H1 (cell line): Measurements from ENCODE around the gene STRN4. TPM values are rescaled to one million over a fixed set of nuclear protein-coding genes. Genes with fewer than 3 reads are reported as not detected.

Experiments
- BCL11A ChIP-seq, 2 experiments: IDR thresholded peaks; one replicate each; pipeline ENCODE4 v1.6.1; 2011; ENCODE audit warnings: low read depth in 2 of 2, low read length in 2 of 2, mild to moderate bottlenecking in 2 of 2
- CBX8 ChIP-seq: fragments of 300-800, 300-1000 bp; sonication (generic); IDR thresholded peaks from 2 replicates; pipeline ENCODE4 v1.7.1; 2016; ENCODE audit warnings: low read depth, low read length, borderline replicate concordance
- CHD2 ChIP-seq: IDR thresholded peaks from 2 replicates; pipeline ENCODE4 v1.6.1; 2012; ENCODE audit warnings: low read length, improper control_type of control experiment
- GTF2F1 ChIP-seq: IDR thresholded peaks from 2 replicates; pipeline ENCODE4 v1.6.1; 2012; ENCODE audit warnings: low read depth, low read length, improper control_type of control experiment, borderline replicate concordance
- JUND ChIP-seq: IDR thresholded peaks from 2 replicates; pipeline ENCODE4 v1.6.1; 2011; ENCODE audit warnings: mild to moderate bottlenecking, improper control_type of control experiment, low read length
- POLR2A ChIP-seq, 2 experiments: IDR thresholded peaks; 1 replicate in 1 of 2; 2 replicates in 1 of 2; pipeline ENCODE4 v1.6.1; 2011; ENCODE audit warnings: low read depth in 2 of 2, low read length in 2 of 2, mild to moderate bottlenecking in 2 of 2; ENCODE audit errors: control extremely low read depth in 1 of 2
- RBBP5 ChIP-seq: IDR thresholded peaks from 2 replicates; pipeline ENCODE4 v1.7.1; 2012; ENCODE audit warnings: low read depth, mild to moderate bottlenecking, inconsistent platforms, low read length, moderate library complexity, borderline replicate concordance
- SUZ12 ChIP-seq: fragments of 200-600 bp; sonication (generic); IDR thresholded peaks from 2 replicates; pipeline ENCODE4 v1.6.1; 2012; ENCODE audit warnings: mild to moderate bottlenecking, inconsistent platforms, low read length, moderate library complexity, mixed read lengths
- polyA plus RNA-seq, 7 experiments: library from polyadenylated mRNA; depleted of rRNA in 3 of 7; stranded (reverse) in 5 of 7; unstranded in 2 of 7; fragments of >200 nt in 5 of 7; fragments of 200-250 nt in 2 of 7; gene quantifications; 1 replicate in 5 of 7; 2 replicates in 1 of 7; 4 replicates in 1 of 7; pipeline versions ENCODE4 v1.2.1 to v1.2.3, GENCODE V29; 2011 to 2013; ENCODE audit warnings: missing spikeins in 2 of 7, mixed read lengths in 2 of 7
- total RNA-seq: library from RNA; stranded (reverse); fragmentation: NEBNext Ultra II Directional; extraction: Animal tissue kit (Norgen Biotek cat#: 25700); gene quantifications from 2 replicates; pipeline ENCODE4 v1.2.1, GENCODE V29; 2021

Gene STRN4
- total and polyA plus RNA-seq, 2 of the 8 experiments (the other 6 are each of a cell fraction or from before 2014, with no cell fraction given) = 120 to 187 TPM

DNA sequence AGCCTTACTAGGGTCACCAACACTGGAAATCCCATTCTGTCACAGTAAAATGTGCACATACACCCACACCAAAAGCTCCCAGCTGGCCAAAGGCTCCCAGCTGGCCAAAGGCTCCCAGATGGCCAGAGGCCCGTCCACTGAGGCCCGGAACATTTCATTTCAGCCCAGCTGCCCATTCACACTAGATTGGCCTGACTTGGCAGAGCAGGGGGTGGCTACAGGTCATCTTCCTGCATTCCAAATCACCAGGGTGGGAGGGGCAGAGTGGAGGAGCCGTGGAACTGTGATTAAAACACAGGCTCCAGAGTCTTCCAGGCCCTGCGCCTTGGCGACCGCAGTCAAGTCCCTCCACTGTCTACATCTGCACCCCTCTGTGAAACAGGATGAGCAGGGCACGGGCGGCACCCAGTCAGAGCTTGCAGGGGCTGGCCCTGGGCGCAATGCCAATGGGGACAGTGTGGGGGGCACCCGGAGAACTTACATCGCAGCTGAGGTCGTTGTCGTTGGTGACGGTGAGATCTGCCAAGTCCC, 19.2 kb downstream of the STRN4 start (continued):
- TF ChIP-seq JUND (no peak), SUZ12 (no peak), RBBP5 (no peak), CHD2 (no peak), BCL11A (IDR thresholded peaks at IDR 0.05; ENCODE audit: low read depth in 2 of 2, low read length in 2 of 2) (no peak), GTF2F1 (no peak), POLR2A (IDR thresholded peaks at IDR 0.05; ENCODE audit: control extremely low read depth in 1 of 2, low read depth in 2 of 2, low read length in 2 of 2) (no peak), CBX8 (no peak)
